ENCODE measurements around the gene PDE4D.

The PDE4D gene

DNA sequence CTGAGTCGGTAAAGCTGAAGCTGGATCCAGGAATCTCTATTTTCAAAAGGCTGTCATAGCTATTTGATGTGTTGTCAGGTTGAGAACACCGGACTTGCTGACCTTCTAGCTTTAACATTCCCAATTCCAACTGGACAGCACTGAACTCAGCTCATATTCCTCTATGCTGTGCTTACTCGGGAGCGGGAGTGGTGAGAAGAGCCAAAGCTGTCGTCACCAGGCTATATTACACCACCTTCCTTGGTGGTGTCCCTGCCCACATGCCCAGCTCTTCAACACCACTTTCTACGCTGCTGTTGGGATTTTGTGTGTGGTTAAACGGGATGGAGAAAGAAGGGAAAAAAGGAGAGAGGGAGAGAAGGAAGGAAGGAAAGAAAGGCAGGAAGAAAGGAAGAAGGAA is 657.1 kb downstream of the PDE4D start:
- DNase-seq: no peak

DNA sequence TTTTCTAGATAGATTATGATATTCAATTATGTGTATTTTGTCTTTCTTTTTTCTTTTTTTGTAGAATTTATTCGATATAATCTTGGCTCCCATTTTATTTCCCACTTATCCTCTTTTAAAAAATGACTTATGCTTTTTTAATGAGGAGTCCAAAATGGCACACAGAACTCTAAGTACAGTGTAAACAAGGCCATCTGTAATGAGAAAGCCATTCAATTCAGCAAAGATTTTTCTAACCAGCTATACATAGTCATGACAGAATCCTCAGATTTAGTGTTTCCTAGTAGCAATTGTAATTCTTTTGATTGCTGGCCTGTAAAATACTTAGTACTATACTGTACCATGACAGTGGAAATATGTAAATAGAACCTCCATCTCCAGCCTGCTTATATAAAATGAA is 659.3 kb downstream of the PDE4D start:
- DNase-seq: no peak

DNA sequence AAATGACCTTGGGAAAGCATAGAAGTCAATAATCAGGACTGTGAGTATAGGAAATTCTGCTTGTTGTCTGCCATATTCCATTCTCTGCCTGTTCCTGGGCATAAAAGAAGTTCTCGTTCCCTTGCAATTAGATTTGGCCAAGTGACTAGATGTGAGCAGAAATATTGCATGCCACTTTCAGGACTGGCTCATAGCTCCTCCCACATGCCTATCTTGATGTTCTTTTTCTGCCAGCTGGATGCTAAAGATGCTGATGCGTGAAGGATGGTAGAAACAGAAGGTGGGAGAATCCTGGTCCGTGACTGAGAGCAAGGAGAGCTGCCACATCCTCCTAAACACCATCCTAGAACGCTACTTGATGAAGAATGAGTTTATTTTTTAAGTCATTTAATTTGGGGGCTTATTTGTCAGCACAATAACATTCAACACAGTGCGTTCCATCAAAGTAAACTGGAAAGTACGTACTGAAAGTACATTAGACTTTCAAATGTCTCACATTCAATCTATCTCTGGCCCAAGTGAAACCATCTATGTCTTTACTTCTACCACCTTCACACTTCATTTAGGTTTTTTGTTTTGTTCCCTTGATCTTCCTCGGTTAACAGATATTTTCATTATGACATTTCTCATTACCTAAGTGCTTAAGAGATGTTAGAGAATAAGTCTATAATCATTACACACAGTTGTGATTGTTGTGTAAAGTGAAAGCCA is 662.1 kb downstream of the PDE4D start:
- DNase-seq: no peak

DNA sequence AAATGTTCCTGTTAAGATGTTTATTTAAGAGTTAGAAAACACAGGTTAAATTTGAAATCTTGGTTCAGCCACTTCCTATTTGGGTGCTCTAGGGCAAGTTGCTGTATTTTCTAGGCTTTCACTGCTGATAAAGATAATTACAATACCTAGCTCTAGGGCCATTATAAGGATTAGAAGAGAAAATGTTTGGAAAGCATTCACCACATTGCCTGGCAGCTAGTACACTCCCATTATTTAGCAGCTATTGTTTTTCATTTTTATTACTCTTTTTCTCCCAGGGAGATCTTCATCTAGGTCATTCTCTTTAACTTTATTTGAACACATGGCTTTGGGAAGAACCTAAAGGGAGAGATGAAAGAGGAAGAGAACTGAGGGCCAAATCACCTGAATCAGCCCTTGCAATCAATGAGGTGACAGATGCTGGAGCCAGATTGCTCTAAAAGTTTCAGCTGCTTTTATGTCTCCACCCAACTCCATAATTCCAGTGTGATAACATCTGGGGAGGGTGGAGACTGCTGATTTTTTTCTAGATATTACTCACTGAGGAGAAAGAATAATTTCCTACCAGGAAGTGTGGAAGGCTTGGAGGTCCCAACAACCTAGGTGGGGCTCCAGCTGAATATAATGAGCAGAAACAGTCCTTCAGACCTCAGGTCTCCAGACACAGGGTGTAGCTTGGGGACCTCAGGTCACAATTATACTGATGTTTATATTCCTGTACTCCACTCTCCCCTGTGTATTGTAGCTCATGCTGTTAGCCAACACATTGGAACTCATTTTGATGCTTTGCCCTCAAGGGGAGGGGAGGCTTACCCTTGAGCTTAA is 670.6 kb downstream of the PDE4D start:
- no peak for DNase-seq

DNA sequence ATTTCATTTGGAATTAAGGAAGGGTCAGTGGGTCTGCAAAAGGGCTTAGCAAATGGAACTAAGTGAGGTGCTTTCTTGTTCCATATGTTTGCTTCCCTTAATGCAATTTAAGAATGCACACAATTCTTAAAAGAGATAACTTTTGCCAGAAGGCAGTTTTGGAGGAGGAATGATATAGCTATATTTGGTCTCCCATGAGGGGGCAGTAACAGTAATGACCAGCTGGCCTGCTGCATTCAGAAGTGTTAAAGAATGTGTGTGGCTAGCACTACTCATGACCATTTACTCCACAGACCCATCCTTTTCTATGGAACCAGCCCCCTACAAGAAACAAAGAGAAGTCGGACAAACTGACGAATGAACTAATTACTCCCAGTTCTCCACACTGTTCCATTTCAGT is 671.8 kb downstream of the PDE4D start:
- DNase-seq: no peak

DNA sequence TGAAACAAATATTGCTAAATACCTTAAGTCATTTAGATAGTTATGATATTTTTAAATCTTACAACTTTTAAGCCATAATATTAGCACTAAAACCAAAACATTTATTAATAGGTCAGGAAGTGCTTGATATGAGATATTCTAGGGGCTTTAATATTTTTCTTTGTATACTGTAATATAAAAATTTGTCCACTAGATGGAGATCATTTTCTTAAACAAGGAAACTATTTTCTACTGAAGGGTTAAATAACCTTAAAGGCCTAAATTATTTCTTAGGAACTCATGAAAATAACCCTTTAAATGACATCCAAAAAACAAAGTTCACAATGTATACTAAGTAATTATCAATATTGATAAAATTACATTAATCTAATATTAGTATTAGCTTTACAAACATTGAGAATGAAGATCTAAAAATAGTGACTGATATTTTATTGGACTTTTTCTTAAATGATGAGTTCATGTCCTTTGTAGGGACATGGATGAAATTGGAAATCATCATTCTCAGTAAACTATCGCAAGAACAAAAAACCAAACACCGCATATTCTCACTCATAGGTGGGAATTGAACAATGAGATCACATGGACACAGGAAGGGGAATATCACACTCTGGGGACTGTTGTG is 675.0 kb downstream of the PDE4D start:
- DNase-seq: peak; percentile 10

DNA sequence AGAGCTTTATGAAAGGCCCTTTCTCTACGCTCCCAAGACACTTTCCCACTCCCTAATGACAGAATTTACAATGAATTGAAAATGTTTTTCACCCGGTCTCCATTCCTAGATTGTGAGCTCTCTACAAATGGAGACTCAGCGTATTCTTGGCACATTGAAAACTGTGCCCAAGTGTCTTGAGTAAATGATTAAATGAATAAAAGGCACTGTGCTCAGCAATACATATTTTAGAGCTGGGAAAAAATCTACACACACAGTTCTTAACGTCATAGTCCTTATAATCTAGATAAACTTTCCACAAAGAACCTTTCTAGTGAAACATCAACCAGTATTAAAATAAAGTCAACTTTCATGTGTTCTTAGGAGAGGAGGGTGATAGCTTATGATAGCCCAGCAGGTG is 676.7 kb downstream of the PDE4D start:
- no peak for DNase-seq

DNA sequence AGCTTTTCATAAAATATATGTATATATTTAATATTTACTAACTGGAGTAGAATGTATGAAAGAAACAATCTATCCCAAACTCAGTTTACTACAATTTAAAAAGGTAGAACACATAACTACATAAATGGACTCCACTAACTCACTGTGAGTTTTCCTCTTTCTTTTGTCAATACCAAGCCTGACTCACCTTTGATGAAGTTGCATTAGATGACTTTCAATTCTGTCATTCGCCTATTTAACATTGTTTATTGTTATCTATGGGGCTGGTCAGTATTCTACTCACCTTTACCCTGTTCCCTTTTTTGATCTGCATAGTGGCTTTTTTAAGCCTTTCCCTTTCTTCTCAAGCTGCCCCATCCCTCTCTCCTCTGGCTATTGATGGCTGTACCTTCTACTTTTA is 680.9 kb downstream of the PDE4D start:
- DNase-seq: no peak

DNA sequence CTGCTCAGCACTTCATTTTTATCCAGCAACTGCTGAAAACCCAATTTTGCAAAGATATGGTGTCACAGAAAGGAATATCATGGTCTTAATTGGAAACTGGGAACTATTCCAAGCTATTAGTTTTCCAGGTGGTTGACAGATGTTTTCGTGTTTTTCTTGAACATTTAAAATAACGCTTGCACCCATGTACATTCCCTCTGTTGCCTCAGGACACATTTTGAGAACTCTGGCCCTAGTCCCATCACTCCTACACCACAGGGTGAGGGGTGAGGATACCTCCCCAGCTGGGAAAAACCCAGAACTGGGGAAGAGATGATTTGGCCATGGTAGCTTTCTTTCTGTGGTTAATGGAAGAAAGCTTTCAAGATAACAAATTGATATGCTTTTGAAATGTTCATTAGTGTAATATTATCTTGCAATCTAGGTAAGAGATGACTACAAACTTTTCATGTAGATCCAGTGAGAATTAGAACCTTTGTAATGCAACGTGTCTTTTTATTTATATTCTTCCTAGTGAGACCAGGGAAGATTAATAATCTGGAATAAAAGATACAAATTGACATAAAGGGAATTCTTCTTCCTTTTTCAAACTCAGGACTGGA is 683.7 kb downstream of the PDE4D start:
- no peak for DNase-seq

DNA sequence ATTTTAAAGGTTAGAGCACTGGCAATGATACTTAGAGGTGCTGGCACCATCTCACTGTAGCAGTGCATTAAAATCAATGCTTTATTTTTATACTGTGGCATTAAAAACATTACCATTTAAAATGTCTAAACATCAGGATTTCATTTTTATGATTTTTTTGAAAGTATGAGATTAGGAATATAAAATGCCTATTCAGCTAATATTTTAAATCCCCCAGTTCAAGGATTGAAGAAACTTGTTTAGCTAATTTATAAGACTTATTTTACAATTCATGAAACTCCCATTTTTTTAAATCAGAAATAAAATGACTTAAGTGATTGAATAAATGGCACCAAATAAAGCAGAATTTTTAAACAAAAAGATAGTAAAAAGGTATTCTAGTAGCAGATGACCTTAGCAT is 685.1 kb downstream of the PDE4D start:
- no peak for DNase-seq

DNA sequence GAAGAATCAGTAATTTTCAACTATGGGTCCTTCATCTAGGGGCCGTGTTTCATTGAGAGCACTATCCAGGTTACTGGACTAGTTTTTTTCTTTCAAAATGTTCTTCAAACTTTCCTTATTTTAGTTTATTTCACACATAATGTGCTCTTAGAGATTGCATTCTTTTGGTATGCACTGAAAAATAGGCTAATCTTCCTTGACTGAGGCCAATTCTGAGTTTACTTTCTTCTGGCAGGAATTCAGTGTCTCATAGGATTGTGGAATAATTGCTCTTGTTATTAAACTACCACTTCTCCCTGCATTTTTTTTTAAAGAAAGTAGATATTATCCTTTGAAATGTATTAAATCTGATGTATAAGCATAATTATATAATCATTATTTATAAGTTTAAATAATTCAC is 686.1 kb downstream of the PDE4D start:
- DNase-seq: no peak

DNA sequence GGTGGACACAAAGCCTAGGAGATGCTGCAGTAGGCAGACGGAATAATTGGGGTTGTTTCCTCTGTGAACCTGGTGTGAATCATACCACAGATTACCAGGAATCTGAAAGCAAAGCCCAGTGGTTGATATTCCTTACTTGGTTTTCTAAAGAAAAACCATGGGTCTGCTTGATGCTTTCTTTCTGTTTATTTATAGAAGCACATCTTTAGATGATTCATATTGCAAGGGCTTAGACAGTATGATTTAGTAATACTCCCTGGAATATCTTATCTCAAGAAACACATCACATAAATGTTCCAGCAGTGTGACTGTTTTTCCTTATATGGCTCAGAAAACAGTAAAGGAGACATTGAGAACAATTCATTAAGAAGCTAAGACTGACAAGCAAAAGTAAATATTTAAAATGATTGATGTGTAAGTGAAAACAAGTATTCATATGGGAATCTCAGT is 687.4 kb downstream of the PDE4D start:
- no peak for DNase-seq

DNA sequence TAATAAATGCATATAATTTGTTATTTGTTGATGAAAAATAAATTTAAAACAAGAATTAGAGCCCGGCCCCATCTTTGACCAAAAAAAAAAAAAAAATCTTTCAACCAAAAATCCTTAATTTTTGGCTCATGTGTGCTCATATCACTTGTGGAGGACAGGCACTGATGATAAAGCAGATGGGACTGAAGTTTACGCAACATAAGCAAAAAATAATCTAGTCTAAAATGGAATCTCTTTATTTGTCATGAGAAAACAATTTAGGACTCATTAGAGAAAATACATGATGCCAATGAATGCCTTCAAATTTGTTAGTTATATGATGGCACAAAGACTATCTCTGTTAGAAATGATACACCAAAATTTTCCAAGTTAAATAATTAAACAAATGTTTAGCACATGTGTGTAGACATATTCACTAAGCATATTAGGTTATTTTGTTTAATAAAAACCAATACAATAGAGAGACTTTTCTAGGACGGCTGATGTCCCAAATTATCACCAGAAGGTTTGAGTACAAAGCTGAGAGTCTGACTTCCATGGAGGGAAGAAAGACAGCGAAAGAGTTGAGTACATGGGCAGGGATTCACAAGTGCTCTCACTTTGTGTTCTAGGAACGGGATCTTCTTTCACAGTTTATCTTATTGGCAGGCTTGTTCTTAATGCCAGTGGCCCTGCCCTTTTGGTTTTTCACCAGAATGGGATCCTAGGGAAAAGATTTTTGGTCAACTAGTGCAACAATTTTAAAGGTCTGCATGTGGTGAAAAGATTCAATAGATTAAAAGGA is 689.2 kb downstream of the PDE4D start:
- DNase-seq: no peak

DNA sequence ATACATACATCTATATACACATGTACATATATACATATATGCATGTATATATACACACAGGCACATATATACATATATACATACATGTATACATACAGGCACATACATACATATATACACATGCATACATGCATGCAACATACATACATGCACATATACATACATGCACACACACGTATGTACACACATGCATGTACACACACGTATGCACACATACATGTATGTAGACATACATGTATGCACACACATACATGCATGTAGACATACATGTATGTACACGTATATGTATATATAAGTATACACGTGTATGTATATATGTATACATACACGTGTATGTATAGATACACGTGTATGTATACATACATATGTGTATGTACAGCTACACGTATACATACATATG is 693.7 kb downstream of the PDE4D start:
- DNase-seq: no peak

DNA sequence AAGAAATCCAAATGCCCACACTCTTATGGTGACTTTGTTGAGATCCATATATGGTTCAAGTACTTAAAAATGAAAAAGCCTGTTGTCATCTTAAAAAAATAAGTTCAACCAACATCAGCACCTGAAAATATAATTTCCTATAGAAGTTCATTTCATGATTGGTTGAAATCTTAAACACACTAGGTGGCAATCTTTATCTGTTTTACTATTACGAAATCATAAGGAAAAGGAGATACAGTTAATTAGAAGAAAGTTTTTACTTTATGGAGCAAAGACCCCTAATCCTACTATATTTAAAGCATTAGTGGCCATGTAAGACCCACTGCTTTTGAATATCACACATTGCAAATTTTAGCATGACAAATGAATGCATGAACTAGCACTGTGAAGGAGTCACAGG is 694.7 kb downstream of the PDE4D start:
- no peak for DNase-seq

DNA sequence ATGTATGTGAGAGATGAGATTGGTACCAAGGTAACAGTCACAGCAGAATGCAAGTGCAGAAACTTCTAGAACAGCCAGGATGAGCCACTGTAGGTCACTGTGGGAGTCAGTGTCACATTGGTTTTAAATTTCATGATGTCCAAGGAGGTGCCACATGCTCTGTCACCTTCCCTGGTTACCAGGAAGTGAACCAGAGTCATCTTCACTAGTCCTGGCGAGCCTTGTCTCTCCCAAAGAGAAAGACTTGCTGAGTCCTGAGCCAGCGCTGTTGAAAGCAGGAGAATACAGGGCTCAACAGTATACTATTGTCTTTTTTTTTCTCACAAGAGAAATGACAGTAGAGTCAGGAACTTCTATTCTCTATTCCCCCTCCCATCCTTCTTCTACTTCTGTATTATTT is 695.2 kb downstream of the PDE4D start:
- no peak for DNase-seq

DNA sequence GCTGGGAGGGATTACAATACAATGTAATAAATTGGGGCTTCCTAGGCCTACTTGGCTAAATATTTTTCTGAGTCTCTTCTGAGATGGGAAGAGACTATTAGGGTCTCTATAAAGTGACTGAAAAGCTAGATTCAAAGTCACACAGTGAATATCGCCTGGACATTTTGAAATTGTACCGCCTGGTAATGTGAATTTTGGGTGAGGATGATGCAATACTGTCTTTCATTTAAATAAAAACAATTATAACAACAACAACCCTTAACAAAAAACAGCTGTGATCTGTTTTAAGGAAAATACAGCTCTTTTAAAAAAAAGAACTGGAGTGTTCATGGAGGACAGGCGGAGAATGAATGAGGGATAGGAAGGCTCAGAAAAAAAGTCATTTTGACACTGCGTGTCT is 695.6 kb downstream of the PDE4D start:
- DNase-seq: no peak

DNA sequence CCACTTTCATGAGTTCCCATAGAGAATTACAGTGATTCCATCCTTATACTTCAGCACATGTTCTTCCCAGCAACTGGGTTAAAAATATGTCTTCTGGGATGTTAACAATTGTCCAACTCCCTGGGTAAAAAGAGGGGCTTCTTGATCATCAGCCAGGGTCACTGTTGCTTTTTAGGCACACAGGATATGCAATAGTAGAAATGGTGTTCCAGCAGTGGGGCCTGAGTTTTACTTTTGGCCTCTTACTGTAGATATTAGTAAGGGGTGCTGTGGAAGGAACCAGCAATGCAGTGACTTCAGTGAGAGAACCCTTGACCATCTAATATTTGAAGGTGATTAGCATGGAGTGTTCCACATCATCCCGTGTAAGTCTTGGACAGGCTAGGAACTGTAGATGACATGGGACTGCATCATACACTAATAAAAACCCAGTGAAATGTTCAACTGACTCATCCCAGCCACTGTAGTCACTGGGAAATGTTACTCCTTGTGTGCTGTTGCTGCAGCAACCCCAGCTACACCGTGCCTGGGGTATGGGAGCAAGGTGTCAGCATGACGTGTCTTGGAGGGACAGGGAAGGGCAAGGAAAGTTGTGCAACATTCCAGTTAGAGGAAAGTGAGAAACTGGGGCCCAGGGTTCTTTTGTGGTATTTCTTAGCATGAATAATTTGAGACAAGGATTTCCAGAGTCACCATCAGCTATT is 699.8 kb downstream of the PDE4D start:
- DNase-seq: no peak

DNA sequence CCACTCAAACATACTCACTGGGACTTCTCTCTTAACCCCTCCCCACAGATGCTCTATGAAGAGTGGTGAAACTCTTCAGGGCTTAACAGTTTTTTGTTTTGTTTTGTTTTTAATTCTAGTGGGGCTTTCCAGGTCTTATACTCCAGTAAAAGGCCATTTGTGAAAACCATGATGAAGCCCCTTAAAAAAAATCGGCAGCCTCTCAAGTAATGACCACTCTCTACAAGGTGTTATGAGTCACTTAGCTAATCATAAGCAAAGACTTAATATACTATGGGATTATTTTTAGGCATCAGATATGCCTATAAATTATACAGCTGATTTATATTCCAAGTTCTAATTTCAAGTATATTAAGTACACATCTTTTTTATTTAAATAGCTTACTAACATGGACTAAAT is 702.8 kb downstream of the PDE4D start:
- DNase-seq: no peak

DNA sequence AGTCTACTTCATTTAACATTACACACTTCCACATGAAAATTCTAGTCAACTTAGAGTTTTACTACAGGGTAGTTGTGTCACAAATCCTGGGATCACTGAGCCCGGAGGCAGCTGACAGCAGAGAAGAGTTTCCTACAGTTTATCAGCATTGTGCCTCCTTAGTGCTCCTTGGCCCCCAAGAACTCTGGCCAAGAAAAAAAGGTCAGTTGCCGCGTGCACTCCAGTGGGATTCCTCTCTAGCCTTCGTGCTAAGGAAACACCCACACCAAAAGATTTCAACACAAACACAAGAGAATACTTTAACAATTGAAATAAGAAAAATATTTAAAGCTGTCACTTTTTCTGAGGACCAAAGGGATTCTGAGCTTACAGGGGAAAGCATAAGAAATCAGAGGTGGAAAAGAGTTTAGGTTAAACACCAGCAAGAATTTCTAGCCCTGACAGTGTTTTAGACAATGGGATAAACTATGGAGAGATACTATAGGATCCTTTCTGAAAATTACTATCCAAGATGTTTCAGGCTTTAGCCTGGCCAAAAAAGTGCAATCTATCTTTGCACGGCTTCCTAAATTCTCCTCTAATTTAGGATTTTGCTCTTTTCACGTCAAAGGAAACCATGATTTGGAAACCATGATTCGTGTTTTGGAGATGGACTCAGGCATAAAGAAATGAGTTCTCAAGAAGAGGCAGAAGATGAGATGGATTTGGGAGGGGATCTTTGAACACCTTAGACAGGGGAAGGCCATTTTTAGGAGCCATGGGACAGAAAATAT is 703.9 kb downstream of the PDE4D start:
- DNase-seq: no peak

Data from NCI-H748 treated with DMSO at 0.1 percent for 48 hours (cell line).